HepG2 (cell line): ENCODE measurements around the gene TMC8. TPM values are rescaled to one million over a fixed set of nuclear protein-coding genes. Genes with fewer than 3 reads are reported as not detected.
A peak's percentile ranks its signal among the peaks of the same experiment; 100 is the strongest.

Experiments used
- ATF1 ChIP-seq: IDR thresholded peaks from 2 replicates; pipeline ENCODE4 v1.6.1; 2016; ENCODE audit warnings: mild to moderate bottlenecking, control low read depth
- BCL3 ChIP-seq: sonication (generic); formaldehyde crosslinking; IDR thresholded peaks from 2 replicates; pipeline ENCODE4 v1.5.1; 2020; ENCODE audit warnings: mild to moderate bottlenecking, missing genetic modification reagents, moderate library complexity
- BHLHE40 ChIP-seq: IDR thresholded peaks from 2 replicates; pipeline ENCODE4 v1.6.1; 2011; ENCODE audit warnings: low read length, improper control_type of control experiment
- FOXA1 ChIP-seq, 2 experiments: fragments of 450-650 bp in 1 of 2; sonication (generic) in 1 of 2; formaldehyde crosslinking in 1 of 2; IDR thresholded peaks; 2 replicates each; pipeline versions ENCODE4 v1.4.0 to v1.6.1; 2016 to 2020; ENCODE audit warnings: missing genetic modification reagents in 1 of 2
- HOXA3 ChIP-seq: sonication (generic); formaldehyde crosslinking; IDR thresholded peaks from 2 replicates; pipeline ENCODE4 v1.5.0; 2020; ENCODE audit warnings: missing genetic modification reagents
- IKZF4 ChIP-seq: sonication (generic); formaldehyde crosslinking; IDR thresholded peaks from 2 replicates; pipeline ENCODE4 v1.5.1; 2020; ENCODE audit warnings: borderline replicate concordance, mild to moderate bottlenecking, low read depth, missing genetic modification reagents; ENCODE audit errors: not compliant biosample characterization
- KLF6 ChIP-seq: IDR thresholded peaks from 2 replicates; pipeline ENCODE4 v1.8.0; 2016; ENCODE audit warnings: missing biosample characterization, missing genetic modification reagents
- MYNN ChIP-seq: sonication (generic); formaldehyde crosslinking; IDR thresholded peaks from 2 replicates; pipeline ENCODE4 v1.4.0; 2020; ENCODE audit warnings: mild to moderate bottlenecking, low read depth, missing genetic modification reagents
- NFE2L1 ChIP-seq: sonication (generic); formaldehyde crosslinking; IDR thresholded peaks from 2 replicates; pipeline ENCODE4 v1.4.0; 2020; ENCODE audit warnings: missing genetic modification reagents, mild to moderate bottlenecking, borderline replicate concordance
- NFIC ChIP-seq: IDR thresholded peaks from 2 replicates; pipeline ENCODE4 v1.6.1; 2012; ENCODE audit warnings: mild to moderate bottlenecking, low read length, inconsistent platforms
- PBX3 ChIP-seq: sonication (generic); formaldehyde crosslinking; IDR thresholded peaks from 2 replicates; pipeline ENCODE4 v1.8.1; 2023; ENCODE audit warnings: missing genetic modification reagents, inconsistent platforms, borderline replicate concordance
- POLR2AphosphoS2 ChIP-seq: IDR thresholded peaks from 2 replicates; pipeline ENCODE4 v1.6.1; 2011; ENCODE audit warnings: low read depth, low read length, improper control_type of control experiment
- RAD21 ChIP-seq: fragments of 450-650 bp; formaldehyde crosslinking; IDR thresholded peaks from 2 replicates; pipeline ENCODE4 v1.5.0; 2020; ENCODE audit warnings: mild to moderate bottlenecking
- RBAK ChIP-seq: sonication (generic); formaldehyde crosslinking; IDR thresholded peaks from 2 replicates; pipeline ENCODE4 v1.5.1; 2020; ENCODE audit warnings: mild to moderate bottlenecking, missing genetic modification reagents
- SOX5 ChIP-seq: IDR thresholded peaks from 2 replicates; pipeline ENCODE4 v1.6.1; 2016; ENCODE audit warnings: borderline replicate concordance
- TP53 ChIP-seq: sonication (generic); formaldehyde crosslinking; conservative IDR thresholded peaks from 2 replicates; pipeline ENCODE4 v1.4.0; 2020; ENCODE audit warnings: missing genetic modification reagents
- ZBTB46 ChIP-seq: sonication (generic); formaldehyde crosslinking; IDR thresholded peaks from 2 replicates; pipeline ENCODE4 v1.4.0; 2020; ENCODE audit warnings: mild to moderate bottlenecking, missing genetic modification reagents, borderline replicate concordance
- ZNF281 ChIP-seq: sonication (generic); formaldehyde crosslinking; IDR thresholded peaks from 2 replicates; pipeline ENCODE4 v1.4.0; 2020; ENCODE audit warnings: missing genetic modification reagents, borderline replicate concordance
- ZNF383 ChIP-seq: sonication (generic); formaldehyde crosslinking; IDR thresholded peaks from 2 replicates; pipeline ENCODE4 v1.4.0; 2020; ENCODE audit warnings: missing genetic modification reagents, mild to moderate bottlenecking, borderline replicate concordance
- ZNF570 ChIP-seq: sonication (generic); formaldehyde crosslinking; IDR thresholded peaks from 2 replicates; pipeline ENCODE4 v1.4.0; 2020; ENCODE audit warnings: mild to moderate bottlenecking, missing genetic modification reagents, borderline replicate concordance
- ZNF740 ChIP-seq: sonication (generic); formaldehyde crosslinking; IDR thresholded peaks from 2 replicates; pipeline ENCODE4 v1.4.0; 2020; ENCODE audit warnings: missing genetic modification reagents
- ZNF772 ChIP-seq: sonication (generic); formaldehyde crosslinking; IDR thresholded peaks from 2 replicates; pipeline ENCODE4 v1.5.0; 2020; ENCODE audit warnings: mild to moderate bottlenecking, missing genetic modification reagents
- ZNF792 ChIP-seq: IDR thresholded peaks from 2 replicates; pipeline ENCODE4 v1.6.1; 2016
- polyA plus RNA-seq, 8 experiments: library from polyadenylated mRNA; depleted of rRNA in 3 of 8; stranded (reverse) in 7 of 8; unstranded in 1 of 8; fragments of >200 nt; fragmentation: Illumina TruSeq in 4 of 8; extraction: Trizol in 4 of 8; gene quantifications; 2 replicates each; pipeline versions ENCODE4 v1.2.1 to v1.2.3, GENCODE V29; 2011 to 2016; ENCODE audit warnings: low read depth in 4 of 8, missing spikeins in 1 of 8, mixed read lengths in 1 of 8; ENCODE audit not compliant: insufficient read depth in 1 of 8
- total RNA-seq, 5 experiments: library from RNA; depleted of rRNA; stranded (reverse); fragments of >200 nt; fragmentation: Illumina TruSeq; extraction: Trizol; gene quantifications; 2 replicates each; pipeline ENCODE4 v1.2.3, GENCODE V29; 2016; ENCODE audit warnings: low read depth in 1 of 5

TMC8 gene
- total and polyA plus RNA-seq, 2 of the 13 experiments (the other 11 are each of a cell fraction or from before 2014, with no cell fraction given): 0.53 to 7.8 TPM

GRCh38 chr17:78133971-78134898, 3.7 kb downstream of the TMC8 start (continued):
- no peak for TF ChIP-seq TP53 (CRISPR knock-in tag)
- TF ChIP-seq BHLHE40: no peak
- no peak for TF ChIP-seq RBAK
- TF ChIP-seq ZNF383 (CRISPR knock-in tag): no peak
- TF ChIP-seq ZNF772: peak; percentile 46; the same call in 1 of the 2 replicates
- TF ChIP-seq NFIC: no peak
- no peak for TF ChIP-seq POLR2AphosphoS2
- TF ChIP-seq ZNF281 (CRISPR knock-in tag): no peak
- TF ChIP-seq MYNN (CRISPR knock-in tag): no peak
- no peak for TF ChIP-seq FOXA1 (IDR thresholded peaks at IDR 0.05)
- TF ChIP-seq FOXA1 (CRISPR knock-in tag; IDR thresholded peaks at IDR 0.05): peak; percentile 73
- no peak for TF ChIP-seq IKZF4 (CRISPR knock-in tag)
- no peak for TF ChIP-seq KLF6 (CRISPR knock-in tag)
- TF ChIP-seq SOX5 (CRISPR knock-in tag): 0 out of 2 replicates have a peak, but pooled peaks have one; percentile 41
- no peak for TF ChIP-seq ZBTB46 (CRISPR knock-in tag)
- no peak for TF ChIP-seq BCL3
- TF ChIP-seq NFE2L1: no peak
- peak; percentile 35; the same call in 1 of the 2 replicates for TF ChIP-seq HOXA3 (CRISPR knock-in tag)
- peak; percentile 90 for TF ChIP-seq RAD21 (CRISPR knock-in tag)
- no peak for TF ChIP-seq ZNF792
- TF ChIP-seq ZNF570 (CRISPR knock-in tag): no peak
- TF ChIP-seq ZNF740: no peak
- TF ChIP-seq ATF1 (CRISPR knock-in tag): no peak
- TF ChIP-seq PBX3 (CRISPR knock-in tag): no peak
